HG03457 (cell line): Measurements from ENCODE around the gene DHRS2.
"Not testable (repeated sequence)": the region's sequence is repeated elsewhere in the genome, so short reads cannot be mapped to it uniquely, and the experiment has no call there.

Experiments used
- ATAC-seq: cut with Tn5 transposase; IDR thresholded peaks from one replicate; pipeline ENCODE4 v1.9.1; 2021; ENCODE audit warnings: moderate number of reproducible peaks; ENCODE audit not compliant: unreplicated experiment

Gene DHRS2

GRCh38 chr14:23675906-23676305 lies 39.7 kb downstream of the DHRS2 start:
- ATAC-seq, result no peak

- ATAC-seq, result no peak
These were observed 45.2 kb downstream of the DHRS2 start for GRCh38 chr14:23681337-23681736.

DNA sequence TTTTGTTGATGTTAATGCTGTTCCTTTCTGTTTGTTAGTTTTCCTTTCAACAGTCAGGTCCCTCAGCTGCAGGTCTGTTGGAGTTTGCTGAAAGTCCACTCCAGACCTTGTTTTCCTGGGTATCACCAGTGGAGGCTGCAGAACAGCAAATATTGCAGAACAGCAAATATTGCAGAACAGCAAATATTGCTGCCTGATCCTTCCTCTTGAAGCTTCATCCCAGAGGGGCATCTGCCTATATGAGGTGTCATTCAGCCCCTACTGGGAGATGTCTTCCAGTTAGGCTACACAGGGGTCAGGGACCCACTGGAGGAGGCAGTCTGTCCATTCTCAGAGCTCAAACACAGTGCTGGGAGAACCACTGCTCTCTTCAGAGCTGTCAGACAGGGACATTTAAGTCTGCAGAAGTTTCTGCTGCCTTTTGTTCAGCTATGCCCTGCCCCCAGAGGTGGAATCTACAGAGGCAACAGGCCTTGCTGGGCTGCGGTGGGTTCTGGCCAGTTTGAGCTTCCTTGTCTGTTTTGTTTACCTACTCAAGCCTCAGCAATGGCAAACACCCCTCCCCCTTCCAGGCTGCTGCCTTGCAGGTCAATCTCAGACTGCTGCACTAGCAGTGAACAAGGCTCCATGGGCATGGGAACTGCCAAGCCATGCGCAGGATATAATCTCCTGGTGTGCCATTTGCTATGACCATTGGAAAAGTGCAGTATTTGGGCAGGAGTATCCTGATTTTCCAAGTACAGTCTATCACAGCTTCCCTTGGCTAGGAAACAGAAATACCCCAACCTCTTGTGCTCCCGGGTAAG lies 53.7 kb downstream of the DHRS2 start:
- not testable (repeated sequence) for ATAC-seq

DNA sequence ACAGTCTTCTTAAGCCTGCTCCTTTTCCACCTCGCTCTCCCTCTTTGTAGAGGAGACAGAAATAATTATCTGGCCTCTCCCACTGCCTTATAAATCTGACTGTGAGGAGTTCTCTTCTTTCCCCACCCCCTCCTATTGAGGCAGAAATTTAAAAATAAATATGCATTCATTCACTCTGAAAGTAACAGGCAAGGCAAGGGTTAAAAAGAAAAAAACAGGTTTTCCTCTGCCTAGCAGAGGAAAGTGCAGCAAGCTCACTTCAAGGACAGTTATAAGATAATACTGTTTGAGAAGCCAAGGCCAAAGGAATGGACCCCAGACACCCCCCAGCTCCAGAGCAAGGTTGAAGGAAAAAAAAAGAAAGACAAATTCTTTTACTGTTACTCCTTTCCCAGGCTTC lies 56.3 kb downstream of the DHRS2 start:
- ATAC-seq, result no peak

- no peak for ATAC-seq
These were observed 57.1 kb downstream of the DHRS2 start for GRCh38 chr14:23693252-23693775.

GRCh38 chr14:23694085-23694948 lies 58.2 kb downstream of the DHRS2 start:
- ATAC-seq, result no peak
